K562 (cell line): ENCODE data around the gene GABRD. TPM values are rescaled to one million over a fixed set of nuclear protein-coding genes. Genes with fewer than 3 reads are reported as not detected.

Source experiments
- CHD7 ChIP-seq: fragments of 200-600 bp; sonication (generic); IDR thresholded peaks from one replicate; pipeline ENCODE4 v1.6.1; 2012; ENCODE audit warnings: mild to moderate bottlenecking, low read depth, low read length, inconsistent platforms
- CREM ChIP-seq: IDR thresholded peaks from 2 replicates; pipeline ENCODE4 v1.6.1; 2014; ENCODE audit warnings: antibody characterized with exemption, low read depth
- DACH1 ChIP-seq: fragments of 450-650 bp; IDR thresholded peaks from 2 replicates; pipeline ENCODE4 v1.6.1; 2018; ENCODE audit not compliant: partially characterized antibody
- KDM5B ChIP-seq: fragments of 200-600 bp; sonication (generic); IDR thresholded peaks from 2 replicates; pipeline ENCODE4 v1.6.1; 2012; ENCODE audit warnings: low read depth, mild to moderate bottlenecking, moderate library complexity, low read length, control low read depth, inconsistent platforms; ENCODE audit not compliant: insufficient replicate concordance
- LEF1 ChIP-seq: fragments of 450-650 bp; IDR thresholded peaks from 2 replicates; pipeline ENCODE4 v1.6.1; 2016; ENCODE audit warnings: mild to moderate bottlenecking
- MECOM ChIP-seq: fragments of 250-450 bp; sonication (Bioruptor Pico); IDR thresholded peaks from 2 replicates; pipeline ENCODE4 v1.8.0; 2022; ENCODE audit warnings: inconsistent platforms
- MIER1 ChIP-seq: fragments of 450-650 bp; IDR thresholded peaks from 2 replicates; pipeline ENCODE4 v1.6.1; 2016; ENCODE audit warnings: antibody characterized with exemption, mild to moderate bottlenecking, low read depth
- NR3C1 ChIP-seq: sonication (generic); formaldehyde crosslinking; IDR thresholded peaks from 2 replicates; pipeline ENCODE4 v1.8.1; 2022; ENCODE audit warnings: missing genetic modification reagents
- NRF1 ChIP-seq, 2 experiments: fragments of 450-650 bp; IDR thresholded peaks in 1 of 2; conservative IDR thresholded peaks in 1 of 2; 2 replicates each; pipeline ENCODE4 v1.6.1; 2014; ENCODE audit warnings: mild to moderate bottlenecking in 2 of 2
- PREB ChIP-seq: sonication (generic); formaldehyde crosslinking; IDR thresholded peaks from 2 replicates; pipeline ENCODE4 v1.8.1; 2023; ENCODE audit warnings: mild to moderate bottlenecking, missing genetic modification reagents
- SMARCA5 ChIP-seq: fragments of 450-650 bp; IDR thresholded peaks from 2 replicates; pipeline ENCODE4 v1.6.1; 2016
- SRSF3 ChIP-seq: fragments of 200-400 bp; formaldehyde crosslinking; IDR thresholded peaks from 2 replicates; pipeline ENCODE4 v1.6.1; 2016; ENCODE audit warnings: mild to moderate bottlenecking, low read length, moderate library complexity; ENCODE audit not compliant: insufficient read depth
- ZBTB26 ChIP-seq: fragments of 450-650 bp; formaldehyde crosslinking; IDR thresholded peaks from 2 replicates; pipeline ENCODE4 v1.4.0; 2022; ENCODE audit warnings: missing genetic modification characterization
- polyA plus RNA-seq, 8 experiments: library from polyadenylated mRNA; depleted of rRNA in 4 of 8; stranded (reverse) in 5 of 8; unstranded in 3 of 8; fragments of >200 nt; fragmentation: Nextera tagmentation in 2 of 8; fragmentation: Illumina TruSeq in 1 of 8; extraction: Ambion mirVana in 2 of 8; extraction: Trizol in 1 of 8; gene quantifications; 2 replicates each; pipeline versions ENCODE4 v1.2.1 to v1.2.3, GENCODE V29; 2011 to 2014; ENCODE audit warnings: inconsistent platforms in 1 of 8, missing spikeins in 1 of 8
- total RNA-seq, 7 experiments: library from RNA; depleted of rRNA in 6 of 7; stranded (reverse); fragments of >200 nt in 6 of 7; fragmentation: Illumina TruSeq in 2 of 7; extraction: Trizol in 2 of 7; gene quantifications; 2 replicates each; pipeline versions ENCODE4 v1.2.1 to v1.2.3, GENCODE V29; 2011 to 2021; ENCODE audit warnings: low replicate concordance in 1 of 7

Gene GABRD
- total and polyA plus RNA-seq, 9 of the 15 experiments (the other 6 are each of a cell fraction or from before 2014, with no cell fraction given) = 0.07 TPM; not detected in 8

GRCh38 chr1:2044510-2045319, 25.6 kb downstream of the GABRD start (continued):
- TF ChIP-seq CHD7 (no peak), MIER1 (no peak), CREM (peak; percentile 60), SRSF3 (no peak), LEF1 (no peak), DACH1 (no peak), NRF1 (conservative IDR thresholded peaks at IDR 0.05 in 1 of 2, IDR thresholded peaks at IDR 0.05 in 1 of 2) (peak; percentile 76 to 82), MECOM (CRISPR knock-in tag) (no peak), SMARCA5 (no peak), NR3C1 (CRISPR knock-in tag) (0 out of 2 replicates have a peak, but pooled peaks have one; percentile 30), PREB (CRISPR knock-in tag) (no peak), KDM5B (no peak), ZBTB26 (CRISPR knock-in tag) (no peak)
